Parathyroid adenoma (tissue), 2 donors: ENCODE measurements around the gene BOD1.
A peak's percentile ranks its signal among the peaks of the same experiment; 100 is the strongest.

Source experiments
- H2AFZ ChIP-seq: fragments of 300-600 bp; sonication (generic); one replicate; pipeline ENCODE4 v1.7.0; 2017; ENCODE audit warnings: antibody characterized with exemption, mild to moderate bottlenecking
- H3K27ac ChIP-seq: fragments of 300-600 bp; sonication (generic); one replicate; pipeline ENCODE4 v1.7.0; 2017
- H3K27me3 ChIP-seq: fragments of 300-600 bp; sonication (generic); one replicate; pipeline ENCODE4 v1.7.0; 2017; ENCODE audit warnings: low read length; ENCODE audit not compliant: control insufficient read depth, insufficient read depth
- H3K36me3 ChIP-seq: fragments of 300-600 bp; sonication (generic); one replicate; pipeline ENCODE4 v1.7.0; 2017; ENCODE audit warnings: low read length; ENCODE audit not compliant: control insufficient read depth, insufficient read depth
- H3K4me1 ChIP-seq: fragments of 300-600 bp; sonication (generic); one replicate; pipeline ENCODE4 v1.7.0; 2017; ENCODE audit warnings: control low read depth
- H3K4me2 ChIP-seq: fragments of 300-600 bp; sonication (generic); one replicate; pipeline ENCODE4 v1.7.0; 2017; ENCODE audit warnings: low read length
- H3K4me3 ChIP-seq: fragments of 300-600 bp; sonication (generic); one replicate; pipeline ENCODE4 v1.7.0; 2017; ENCODE audit warnings: low read depth, low read length
- H3K79me2 ChIP-seq: fragments of 300-600 bp; sonication (generic); one replicate; pipeline ENCODE4 v1.7.0; 2017; ENCODE audit warnings: control low read depth
- H3K9ac ChIP-seq: fragments of 300-600 bp; sonication (generic); one replicate; pipeline ENCODE4 v1.7.0; 2017; ENCODE audit warnings: mild to moderate bottlenecking
- H3K9me3 ChIP-seq: fragments of 300-600 bp; sonication (generic); one replicate; pipeline ENCODE4 v1.7.0; 2017; ENCODE audit warnings: low read length; ENCODE audit not compliant: control insufficient read depth
- CTCF ChIP-seq: fragments of 300-600 bp; sonication (generic); IDR thresholded peaks from one replicate; pipeline ENCODE4 v1.7.0; 2017; ENCODE audit warnings: antibody characterized with exemption, mild to moderate bottlenecking
- donor health status: primary hyperparathyroidism.

BOD1 gene

GRCh38 chr5:173629628-173630027 is 13.2 kb upstream of the BOD1 start:
- Histone ChIP-seq H2AFZ (no peak overlapping the region), H3K79me2 (no peaks in the 10 kb centered on the region), H3K27ac (peak overlapping the region; percentile 99), H3K9me3 (no peaks in the 10 kb centered on the region), H3K4me3 (no peak overlapping the region), H3K27me3 (no peaks in the 10 kb centered on the region), H3K4me1 (peaks cover 69% of the 10 kb centered on the region), H3K9ac (no peak overlapping the region), H3K4me2 (peak overlapping the region; percentile 24), H3K36me3 (no peaks in the 10 kb centered on the region)
- peak; percentile 42 for TF ChIP-seq CTCF

- peak overlapping the region; percentile 99 for H3K27ac ChIP-seq
- no peaks in the 10 kb centered on the region for H3K9me3 ChIP-seq
- peak overlapping the region; percentile 49 for H3K4me3 ChIP-seq
- no peak overlapping the region for H3K9ac ChIP-seq
- H3K36me3 ChIP-seq, result no peaks in the 10 kb centered on the region
- TF ChIP-seq CTCF, result no peak
- peak overlapping the region; percentile 2 for H3K4me2 ChIP-seq
- H2AFZ ChIP-seq, result no peak overlapping the region
- peaks cover 77% of the 10 kb centered on the region for H3K4me1 ChIP-seq
- no peaks in the 10 kb centered on the region for H3K27me3 ChIP-seq
- H3K79me2 ChIP-seq, result peaks cover 2% of the 10 kb centered on the region
Measured at GRCh38 chr5:173628501-173628900, 12.1 kb upstream of the BOD1 start.

GRCh38 chr5:173627860-173628392 is 11.5 kb upstream of the BOD1 start:
- Histone ChIP-seq H3K27me3 (no peaks in the 10 kb centered on the region), H3K79me2 (peaks cover 2% of the 10 kb centered on the region), H3K9me3 (no peaks in the 10 kb centered on the region), H3K4me2 (peak overlapping the region; percentile 55), H3K27ac (peak overlapping the region; percentile 99), H3K4me1 (peaks cover 77% of the 10 kb centered on the region), H3K36me3 (no peaks in the 10 kb centered on the region), H2AFZ (peak overlapping the region; percentile 56), H3K4me3 (peak overlapping the region; percentile 49), H3K9ac (peak overlapping the region; percentile 82)
- no peak for TF ChIP-seq CTCF

GRCh38 chr5:173627271-173627670 is 10.8 kb upstream of the BOD1 start:
- Histone ChIP-seq H3K79me2 (peaks cover 2% of the 10 kb centered on the region), H3K9ac (peak overlapping the region; percentile 82), H3K27me3 (no peaks in the 10 kb centered on the region), H3K27ac (peak overlapping the region; percentile 99), H3K4me3 (peak overlapping the region; percentile 49), H3K9me3 (no peaks in the 10 kb centered on the region), H2AFZ (peak overlapping the region; percentile 56), H3K4me1 (peaks cover 72% of the 10 kb centered on the region), H3K36me3 (no peaks in the 10 kb centered on the region), H3K4me2 (peak overlapping the region; percentile 55)
- TF ChIP-seq CTCF, result no peak

- H3K9me3 ChIP-seq, result no peaks in the 10 kb centered on the region
- no peak for TF ChIP-seq CTCF
- no peaks in the 10 kb centered on the region for H3K27me3 ChIP-seq
- H2AFZ ChIP-seq, result peak overlapping the region; percentile 47
- H3K36me3 ChIP-seq, result no peaks in the 10 kb centered on the region
- H3K9ac ChIP-seq, result peak overlapping the region; percentile 82
- H3K27ac ChIP-seq, result peak overlapping the region; percentile 99
- peaks cover 2% of the 10 kb centered on the region for H3K79me2 ChIP-seq
- H3K4me2 ChIP-seq, result no peak overlapping the region
- no peak overlapping the region for H3K4me3 ChIP-seq
- peaks cover 66% of the 10 kb centered on the region for H3K4me1 ChIP-seq
Measured at GRCh38 chr5:173626505-173626820, 10.0 kb upstream of the BOD1 start.
